Nephron (organoid): ENCODE results near the gene RAD17.
A peak's percentile ranks its signal among the peaks of the same experiment; 100 is the strongest.
"Not testable (repeated sequence)": the region's sequence is repeated elsewhere in the genome, so short reads cannot be mapped to it uniquely, and the experiment has no call there.

Experiments
- H3K27ac Mint-ChIP-seq, 3 experiments: 2 replicates each; pipeline ENCODE4 v1.8.0; 2020; ENCODE audit warnings: mixed read lengths in 3 of 3, mild to moderate bottlenecking in 2 of 3, moderate library complexity in 1 of 3
- H3K27me3 Mint-ChIP-seq: 2 replicates; pipeline ENCODE4 v1.8.0; 2021; ENCODE audit warnings: low read depth, mild to moderate bottlenecking, moderate library complexity, mixed read lengths
- H3K36me3 Mint-ChIP-seq: 2 replicates; pipeline ENCODE4 v1.8.0; 2020; ENCODE audit warnings: low read depth, mixed read lengths
- H3K4me1 Mint-ChIP-seq: 2 replicates; pipeline ENCODE4 v1.8.0; 2020; ENCODE audit warnings: mixed read lengths
- H3K4me3 Mint-ChIP-seq, 3 experiments: 2 replicates each; pipeline ENCODE4 v1.8.0; 2020; ENCODE audit warnings: mild to moderate bottlenecking in 3 of 3, mixed read lengths in 3 of 3, moderate library complexity in 2 of 3
- H3K9me3 Mint-ChIP-seq: 2 replicates; pipeline ENCODE4 v1.8.0; 2020; ENCODE audit warnings: mixed read lengths
- CTCF ChIP-seq, 3 experiments: fragments of 200-600 bp; sonication (generic); IDR thresholded peaks; one replicate each; pipeline ENCODE4 v1.5.0; 2021; ENCODE audit warnings: antibody characterized with exemption in 3 of 3; ENCODE audit not compliant: unreplicated experiment in 3 of 3

Gene RAD17

GRCh38 chr5:69432412-69433206, 63.0 kb downstream of the RAD17 start:
- Mint-ChIP-seq H3K27ac (no peak overlapping the region), H3K4me3 (no peak overlapping the region), H3K9me3 (no peaks in the 10 kb centered on the region), H3K27me3 (no peaks in the 10 kb centered on the region), H3K36me3 (peaks cover 10% of the 10 kb centered on the region), H3K4me1 (peaks cover 5% of the 10 kb centered on the region)
- no peak for TF ChIP-seq CTCF (IDR thresholded peaks at IDR 0.05; ENCODE audit: unreplicated experiment in 3 of 3)

GRCh38 chr5:69435276-69435884, 65.8 kb downstream of the RAD17 start:
- H3K4me1 Mint-ChIP-seq, H3K9me3 Mint-ChIP-seq, H3K4me3 Mint-ChIP-seq, H3K27ac Mint-ChIP-seq, H3K27me3 Mint-ChIP-seq: not testable (repeated sequence)
- peaks cover 14% of the 10 kb centered on the region for H3K36me3 Mint-ChIP-seq

GRCh38 chr5:69444127-69444754, 74.6 kb downstream of the RAD17 start:
- Mint-ChIP-seq H3K27me3 (no peaks in the 10 kb centered on the region), H3K9me3 (no peaks in the 10 kb centered on the region), H3K4me1 (no peaks in the 10 kb centered on the region), H3K36me3 (no peaks in the 10 kb centered on the region), H3K27ac (peak overlapping the region in 1 of 3 experiments; percentile 51), H3K4me3 (no peak overlapping the region)
- TF ChIP-seq CTCF (IDR thresholded peaks at IDR 0.05; ENCODE audit: unreplicated experiment in 3 of 3) = no peak

GRCh38 chr5:69449511-69449910, 79.9 kb downstream of the RAD17 start:
- TF ChIP-seq CTCF (IDR thresholded peaks at IDR 0.05; ENCODE audit: unreplicated experiment in 3 of 3) = no peak
- no peaks in the 10 kb centered on the region for H3K4me1 Mint-ChIP-seq
- H3K27ac Mint-ChIP-seq = peak overlapping the region in 1 of 3 experiments; percentile 76
- no peaks in the 10 kb centered on the region for H3K36me3 Mint-ChIP-seq
- H3K9me3 Mint-ChIP-seq = no peaks in the 10 kb centered on the region
- no peak overlapping the region for H3K4me3 Mint-ChIP-seq
- no peaks in the 10 kb centered on the region for H3K27me3 Mint-ChIP-seq

GRCh38 chr5:69450116-69450515, 80.5 kb downstream of the RAD17 start:
- Mint-ChIP-seq H3K27ac (no peak overlapping the region), H3K4me3 (no peak overlapping the region), H3K36me3 (no peaks in the 10 kb centered on the region), H3K27me3 (no peaks in the 10 kb centered on the region), H3K9me3 (no peaks in the 10 kb centered on the region), H3K4me1 (no peaks in the 10 kb centered on the region)
- TF ChIP-seq CTCF (IDR thresholded peaks at IDR 0.05; ENCODE audit: unreplicated experiment in 3 of 3) = no peak

- H3K9me3 Mint-ChIP-seq, H3K4me1 Mint-ChIP-seq, H3K36me3 Mint-ChIP-seq, H3K27me3 Mint-ChIP-seq, H3K27ac Mint-ChIP-seq, H3K4me3 Mint-ChIP-seq: not testable (repeated sequence)
Observed at GRCh38 chr5:69450527-69450926, 80.9 kb downstream of the RAD17 start.
